Activated B cell treated with CpG ODN at 0.5 μM for 24 hours (primary cell): ENCODE data around the gene CHD2. TPM values are rescaled to one million over a fixed set of nuclear protein-coding genes. Genes with fewer than 3 reads are reported as not detected.

Source experiments
- ATAC-seq: fragments of 200-7000 bp; cut with Tn5 transposase; one replicate; pipeline ENCODE4 v1.10.0; 2021; ENCODE audit warnings: low read depth, mild to moderate bottlenecking, moderate library complexity
- CTCF ChIA-PET: fragments of 350-600 bp; sonication (Branson Sonifier 250); formaldehyde crosslinking; loops from one replicate; lab custom pipeline; 2021; ENCODE audit warnings: antibody characterized with exemption; lab: Charles Lee
- POLR2A ChIA-PET: fragments of 350-600 bp; sonication (Branson Sonifier 250); formaldehyde crosslinking; loops from one replicate; lab custom pipeline; 2021; ENCODE audit warnings: antibody characterized with exemption; lab: Charles Lee
- DNase-seq: peaks from one replicate; pipeline ENCODE4 v3.0.0; 2022
- H3K27ac Mint-ChIP-seq: one replicate; pipeline ENCODE4 v1.8.0; 2020; ENCODE audit warnings: mixed read lengths
- H3K27me3 Mint-ChIP-seq: one replicate; pipeline ENCODE4 v1.8.0; 2021; ENCODE audit warnings: mixed read lengths
- H3K36me3 Mint-ChIP-seq: one replicate; pipeline ENCODE4 v1.8.0; 2021; ENCODE audit warnings: low read depth, mixed read lengths
- H3K4me1 Mint-ChIP-seq: one replicate; pipeline ENCODE4 v1.8.0; 2021; ENCODE audit warnings: mixed read lengths
- H3K4me3 Mint-ChIP-seq: one replicate; pipeline ENCODE4 v1.8.0; 2020; ENCODE audit warnings: mild to moderate bottlenecking, mixed read lengths
- H3K9me3 Mint-ChIP-seq: one replicate; pipeline ENCODE4 v1.8.0; 2020; ENCODE audit warnings: mixed read lengths
- intact Hi-C: fragments of 100-400 bp; cut with micrococcal nuclease; formaldehyde crosslinking; loops from one replicate; pipeline ENCODE4 v1.15.1; 2024
- total RNA-seq: library from RNA; stranded (reverse); gene quantifications from 2 replicates; pipeline ENCODE4 v1.2.3, GENCODE V29; 2022
- TF ChIP-seq, protein P1 (sequence below): fragments of 200-600 bp; IDR thresholded peaks from one replicate; pipeline ENCODE4 v1.8.0; 2022; ENCODE audit warnings: antibody characterized with exemption, mild to moderate bottlenecking

The CHD2 gene
- total RNA-seq, 1 donor from 2014 or later, result 298 TPM

DNA sequence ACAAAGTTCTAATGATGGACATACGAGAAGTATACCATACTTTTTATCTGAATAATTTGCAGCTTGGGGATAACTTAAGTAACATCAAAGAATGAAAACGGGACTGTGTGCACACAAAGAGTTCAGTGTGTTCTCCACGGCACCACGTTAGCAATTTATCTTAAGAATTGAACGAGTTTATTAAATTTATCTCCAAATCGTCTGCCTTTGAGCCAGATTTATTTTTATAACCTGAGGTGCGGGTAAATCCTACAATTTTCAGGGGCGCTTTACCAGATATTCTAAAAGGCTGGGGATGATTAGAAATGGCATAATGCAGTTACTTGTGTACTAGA is 3.5 kb downstream of the CHD2 start:
- peaks cover 73% of the 10 kb centered on the region for H3K4me1 Mint-ChIP-seq
- H3K4me3 Mint-ChIP-seq, result peak overlapping the region; percentile 97
- TF ChIP-seq, protein P1, sequence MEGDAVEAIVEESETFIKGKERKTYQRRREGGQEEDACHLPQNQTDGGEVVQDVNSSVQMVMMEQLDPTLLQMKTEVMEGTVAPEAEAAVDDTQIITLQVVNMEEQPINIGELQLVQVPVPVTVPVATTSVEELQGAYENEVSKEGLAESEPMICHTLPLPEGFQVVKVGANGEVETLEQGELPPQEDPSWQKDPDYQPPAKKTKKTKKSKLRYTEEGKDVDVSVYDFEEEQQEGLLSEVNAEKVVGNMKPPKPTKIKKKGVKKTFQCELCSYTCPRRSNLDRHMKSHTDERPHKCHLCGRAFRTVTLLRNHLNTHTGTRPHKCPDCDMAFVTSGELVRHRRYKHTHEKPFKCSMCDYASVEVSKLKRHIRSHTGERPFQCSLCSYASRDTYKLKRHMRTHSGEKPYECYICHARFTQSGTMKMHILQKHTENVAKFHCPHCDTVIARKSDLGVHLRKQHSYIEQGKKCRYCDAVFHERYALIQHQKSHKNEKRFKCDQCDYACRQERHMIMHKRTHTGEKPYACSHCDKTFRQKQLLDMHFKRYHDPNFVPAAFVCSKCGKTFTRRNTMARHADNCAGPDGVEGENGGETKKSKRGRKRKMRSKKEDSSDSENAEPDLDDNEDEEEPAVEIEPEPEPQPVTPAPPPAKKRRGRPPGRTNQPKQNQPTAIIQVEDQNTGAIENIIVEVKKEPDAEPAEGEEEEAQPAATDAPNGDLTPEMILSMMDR, result no peak
- peaks cover 7% of the 10 kb centered on the region for H3K9me3 Mint-ChIP-seq
- peak overlapping the region; percentile 100 for H3K27ac Mint-ChIP-seq
- ATAC-seq (no peak), DNase-seq (no peak)
- POLR2A ChIA-PET, result interaction anchor here (1.0 to 10.5 kb wide), 10 partner anchors 8 to 1384 kb away, joined by 3 to 449 read pairs (median 10); no protein-coding TSS in a partner anchor
- no peaks in the 10 kb centered on the region for H3K27me3 Mint-ChIP-seq
- intact Hi-C loops, result no loop called here
- CTCF ChIA-PET, result interaction anchor here (1.3 to 5.0 kb wide), 3 partner anchors 14 to 106 kb away, joined by 5 to 33 read pairs (median 10); no protein-coding TSS in a partner anchor
- peaks cover 56% of the 10 kb centered on the region for H3K36me3 Mint-ChIP-seq

GRCh38 chr15:92903966-92904721 is 4.0 kb downstream of the CHD2 start:
- peak; percentile 99 for DNase-seq
- Mint-ChIP-seq H3K27me3 (no peaks in the 10 kb centered on the region), H3K36me3 (peaks cover 52% of the 10 kb centered on the region), H3K4me3 (peak overlapping the region; percentile 97), H3K4me1 (peaks cover 73% of the 10 kb centered on the region), H3K27ac (peak overlapping the region; percentile 100), H3K9me3 (peaks cover 4% of the 10 kb centered on the region)
- peak; percentile 81 for ATAC-seq
- TF ChIP-seq, protein P1, result no peak
- ChIA-PET POLR2A (interaction anchor here (1.0 to 10.5 kb wide), 9 partner anchors 9 to 1384 kb away, joined by 3 to 449 read pairs (median 6); no protein-coding TSS in a partner anchor), CTCF (interaction anchor here (1.3 to 5.0 kb wide), 3 partner anchors 14 to 107 kb away, joined by 5 to 33 read pairs (median 10); no protein-coding TSS in a partner anchor)
- intact Hi-C loops, result loop anchor here (1.0 kb wide), 3 partner anchors 22 to 95 kb away; no protein-coding TSS in a partner anchor

DNA sequence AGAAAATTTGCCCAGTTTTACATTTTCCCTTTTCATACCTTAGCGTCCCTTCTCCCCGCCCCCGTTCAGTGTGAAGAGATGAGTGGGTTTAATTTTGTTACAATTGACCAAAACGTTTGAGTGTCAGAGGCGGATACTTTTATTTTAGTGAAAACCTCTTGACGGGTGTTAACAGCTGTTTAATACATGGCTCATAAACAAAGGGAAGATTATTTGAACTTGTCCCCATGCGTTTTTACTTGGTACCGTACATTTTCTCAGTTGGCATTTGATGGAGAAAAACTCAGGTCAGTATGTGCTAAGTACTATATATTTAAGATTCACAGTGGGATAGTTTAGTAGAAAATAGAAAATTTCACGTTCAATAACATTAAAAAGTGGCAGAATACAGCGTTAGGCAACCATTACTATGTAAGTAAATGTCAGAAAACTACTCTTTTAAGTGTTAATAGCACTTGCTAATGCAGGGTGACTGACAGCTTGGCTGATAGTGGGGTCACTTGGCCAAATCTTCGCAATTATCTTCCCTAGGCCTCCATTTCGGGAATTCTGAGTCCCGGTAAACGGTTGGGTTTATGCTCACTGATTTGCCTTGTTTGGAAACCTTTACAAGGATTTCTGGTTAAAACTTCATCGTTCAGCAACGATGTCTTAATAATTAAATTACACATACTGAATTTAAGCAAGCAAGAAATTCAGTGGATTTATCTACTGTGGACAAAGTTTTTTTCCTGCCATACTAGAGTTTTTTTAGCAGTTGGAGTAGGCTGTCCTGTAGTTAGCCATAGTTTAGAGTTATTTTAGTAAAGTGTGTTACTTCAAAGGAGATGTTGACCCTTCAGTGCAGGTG is 4.8 kb downstream of the CHD2 start:
- H3K27ac Mint-ChIP-seq, result peak overlapping the region; percentile 100
- ChIA-PET POLR2A (interaction anchor here (0.6 to 10.5 kb wide), 6 partner anchors 10 to 95 kb away, joined by 4 to 449 read pairs (median 156); no protein-coding TSS in a partner anchor), CTCF (interaction anchor here (3.8 kb wide), 1 partner anchor 12 kb away, joined by 28 read pairs; no protein-coding TSS in a partner anchor)
- no peaks in the 10 kb centered on the region for H3K27me3 Mint-ChIP-seq
- TF ChIP-seq, protein P1, result no peak
- no peak for DNase-seq
- peaks cover 73% of the 10 kb centered on the region for H3K4me1 Mint-ChIP-seq
- intact Hi-C loops, result loop anchor here (1.0 kb wide), 3 partner anchors 23 to 96 kb away; no protein-coding TSS in a partner anchor
- H3K9me3 Mint-ChIP-seq, result no peaks in the 10 kb centered on the region
- peaks cover 53% of the 10 kb centered on the region for H3K36me3 Mint-ChIP-seq
- peak overlapping the region; percentile 97 for H3K4me3 Mint-ChIP-seq
- ATAC-seq, result no peak

DNA sequence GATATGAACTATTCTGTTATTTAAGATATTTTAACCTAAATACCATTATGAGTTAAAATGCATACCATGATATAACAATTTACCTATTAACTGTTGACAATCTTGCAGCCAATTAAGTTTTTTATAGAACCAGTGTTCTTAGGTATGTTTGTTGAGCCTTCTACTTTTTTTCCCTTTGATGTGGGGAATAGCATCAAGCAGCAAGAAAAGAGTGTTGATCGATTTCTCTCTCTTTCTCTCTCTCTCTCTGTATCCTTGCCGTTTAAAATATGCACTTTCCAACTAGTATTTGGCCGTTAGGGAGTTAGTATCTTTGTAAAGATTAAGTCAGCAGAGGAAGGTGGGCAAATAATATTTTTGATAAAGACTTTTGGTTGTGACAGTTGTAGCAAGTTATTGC is 5.9 kb downstream of the CHD2 start:
- ATAC-seq (no peak), DNase-seq (no peak)
- Mint-ChIP-seq H3K9me3 (no peaks in the 10 kb centered on the region), H3K27ac (peak overlapping the region; percentile 100), H3K4me3 (peak overlapping the region; percentile 70), H3K4me1 (peaks cover 77% of the 10 kb centered on the region), H3K36me3 (peaks cover 51% of the 10 kb centered on the region), H3K27me3 (no peaks in the 10 kb centered on the region)
- CTCF ChIA-PET, result interaction anchor here (1.2 to 3.8 kb wide), 2 partner anchors 11 to 97 kb away, joined by 5 to 28 read pairs; no protein-coding TSS in a partner anchor
- POLR2A ChIA-PET, result interaction anchor here (1.1 to 10.5 kb wide), 8 partner anchors 9 to 96 kb away, joined by 5 to 449 read pairs (median 84); no protein-coding TSS in a partner anchor
- TF ChIP-seq, protein P1, result no peak
- intact Hi-C loops, result loop anchor here (1.0 kb wide), 1 partner anchor 8 kb away; no protein-coding TSS in a partner anchor
